HepG2 (cell line): ENCODE data around the gene HBA2. TPM values are rescaled to one million over a fixed set of nuclear protein-coding genes. Genes with fewer than 3 reads are reported as not detected.

Experiments used
- ATAC-seq: fragments of 200-7000 bp; cut with Tn5 transposase; 3 replicates; pipeline ENCODE4 v1.9.1; 2020; ENCODE audit warnings: mild to moderate bottlenecking, moderate library complexity
- BruUV-seq: library from RNA; stranded (reverse); fragments of 400-500 nt; replicated peaks from 2 replicates; lab custom pipeline; 2021; lab: Mats Ljungman, UMichigan
- CTCF ChIA-PET: fragments of 300-600 bp; formaldehyde crosslinking; extraction: SDS; loops from one replicate; lab custom pipeline; 2021; ENCODE audit warnings: low total read pairs, inconsistent platforms, low intra/inter-chr PET ratio; lab: Yijun Ruan, JAX
- POLR2A ChIA-PET: fragments of 350-600 bp; sonication (Branson Sonifier 250); formaldehyde crosslinking; loops from one replicate; lab custom pipeline; 2020; ENCODE audit warnings: antibody characterized with exemption, inconsistent platforms; lab: Yijun Ruan, JAX
- DNase-seq: peaks from one replicate; pipeline ENCODE4 v3.0.0-alpha.2; 2015; ENCODE audit warnings: low spot score
- FAIRE-seq: peaks from 3 replicates; lab custom pipeline; 2011; peaks lifted over from hg19 to GRCh38; lab: Jason Lieb, UNC
- H2AFZ ChIP-seq: one replicate; pipeline ENCODE4 v1.6.1; 2011; ENCODE audit warnings: low read length, inconsistent platforms
- H3K27ac ChIP-seq: fragments of 300-600 bp; 3 replicates; pipeline ENCODE4 v1.8.0; 2011; ENCODE audit warnings: mixed run types, mild to moderate bottlenecking, mixed read lengths, low read length, inconsistent platforms; ENCODE audit not compliant: insufficient read depth; ENCODE audit errors: extremely low read length
- H3K27me3 ChIP-seq, 2 experiments: fragments of 200-600 bp in 1 of 2; 2 replicates in 1 of 2; 3 replicates in 1 of 2; pipeline versions ENCODE4 v1.6.0 to v1.8.0; 2011; ENCODE audit warnings: low read length in 2 of 2, mild to moderate bottlenecking in 2 of 2, moderate library complexity in 2 of 2, inconsistent platforms in 1 of 2; ENCODE audit not compliant: insufficient read depth in 2 of 2, control insufficient read depth in 1 of 2
- H3K36me3 ChIP-seq, 2 experiments: fragments of 200-600 bp in 1 of 2; replicated peaks in 1 of 2; 2 replicates in 1 of 2; 3 replicates in 1 of 2; pipeline versions ENCODE4 v1.5.1 to v1.8.0; 2011; ENCODE audit warnings: low read length in 2 of 2, inconsistent platforms in 1 of 2; ENCODE audit not compliant: insufficient read depth in 2 of 2, control insufficient read depth in 1 of 2
- H3K4me1 ChIP-seq: 2 replicates; pipeline ENCODE4 v1.5.1; 2012; ENCODE audit warnings: low read length, inconsistent platforms; ENCODE audit not compliant: insufficient read depth
- H3K4me2 ChIP-seq: 2 replicates; pipeline ENCODE4 v1.6.0; 2011; ENCODE audit warnings: low read depth, low read length, inconsistent platforms
- H3K4me3 ChIP-seq, 3 experiments: fragments of 200-600 bp in 1 of 3; sonication (generic), shearing (Covaris generic) in 1 of 3; replicated peaks in 1 of 3; 2 replicates each; pipeline ENCODE4 v1.5.1; 2011 to 2016; ENCODE audit warnings: low read length in 3 of 3, inconsistent platforms in 2 of 3, low read depth in 2 of 3, mild to moderate bottlenecking in 2 of 3, control low read depth in 1 of 3, mixed read lengths in 1 of 3; ENCODE audit not compliant: insufficient read depth in 1 of 3
- H3K79me2 ChIP-seq: one replicate; pipeline ENCODE4 v1.6.1; 2011; ENCODE audit warnings: low read length, inconsistent platforms; ENCODE audit not compliant: insufficient read depth
- H3K9ac ChIP-seq: 2 replicates; pipeline ENCODE4 v1.6.0; 2011; ENCODE audit warnings: mild to moderate bottlenecking, low read depth, low read length, inconsistent platforms; ENCODE audit not compliant: insufficient read depth
- H3K9me3 ChIP-seq: 2 replicates; pipeline ENCODE4 v1.5.1; 2012; ENCODE audit warnings: mild to moderate bottlenecking, low read length
- H4K20me1 ChIP-seq: 2 replicates; pipeline ENCODE4 v1.6.0; 2011; ENCODE audit warnings: inconsistent platforms, mild to moderate bottlenecking, low read length, moderate library complexity; ENCODE audit not compliant: insufficient read depth
- BRF2 ChIP-seq: sonication (generic); formaldehyde crosslinking; IDR thresholded peaks from 2 replicates; pipeline ENCODE4 v1.8.1; 2022; ENCODE audit warnings: mild to moderate bottlenecking, missing genetic modification reagents
- NFATC3 ChIP-seq: sonication (generic); formaldehyde crosslinking; IDR thresholded peaks from 2 replicates; pipeline ENCODE4 v1.5.1; 2020; ENCODE audit warnings: mild to moderate bottlenecking, missing genetic modification reagents
- RBM39 ChIP-seq: fragments of 200-400 bp; formaldehyde crosslinking; IDR thresholded peaks from one replicate; pipeline ENCODE4 v1.6.1; 2018; ENCODE audit warnings: antibody characterized with exemption, mild to moderate bottlenecking, low read depth, low read length; ENCODE audit not compliant: poor library complexity, severe bottlenecking
- RNF219 ChIP-seq: sonication (generic); formaldehyde crosslinking; IDR thresholded peaks from 2 replicates; pipeline ENCODE4 v1.5.0; 2020; ENCODE audit warnings: mild to moderate bottlenecking, missing genetic modification reagents
- THAP8 ChIP-seq: sonication (generic); formaldehyde crosslinking; IDR thresholded peaks from 2 replicates; pipeline ENCODE4 v1.5.1; 2020; ENCODE audit warnings: missing genetic modification reagents, mild to moderate bottlenecking, borderline replicate concordance
- ZMAT5 ChIP-seq: sonication (generic); formaldehyde crosslinking; IDR thresholded peaks from 2 replicates; pipeline ENCODE4 v1.5.0; 2020; ENCODE audit warnings: mild to moderate bottlenecking, low read depth, missing genetic modification reagents, borderline replicate concordance
- ZNF138 ChIP-seq: sonication (generic); formaldehyde crosslinking; IDR thresholded peaks from 2 replicates; pipeline ENCODE4 v1.5.0; 2020; ENCODE audit warnings: mild to moderate bottlenecking, low read depth, missing genetic modification reagents
- ZNF207 ChIP-seq: fragments of 450-650 bp; IDR thresholded peaks from 2 replicates; pipeline ENCODE4 v1.6.1; 2016; ENCODE audit warnings: antibody characterized with exemption, borderline replicate concordance
- ZNF350 ChIP-seq: sonication (generic); formaldehyde crosslinking; IDR thresholded peaks from 2 replicates; pipeline ENCODE4 v1.4.0; 2020; ENCODE audit warnings: mild to moderate bottlenecking, low read depth, missing genetic modification reagents, borderline replicate concordance
- ZUFSP ChIP-seq: sonication (generic); formaldehyde crosslinking; IDR thresholded peaks from 2 replicates; pipeline ENCODE4 v1.9.0; 2021; ENCODE audit warnings: missing genetic modification reagents, mild to moderate bottlenecking, borderline replicate concordance
- WGBS: methylation state at CpG from one replicate; pipeline ENCODE4 v1.1.6; 2017; ENCODE audit warnings: low lambda C conversion rate; 5-methylcytosine and 5-hydroxymethylcytosine counted together
- in situ Hi-C: cut with HindIII; loops from 2 replicates; pipeline ENCODE4 v1.10.0; 2017; ENCODE audit warnings: low pct_unique_long_range_greater_than_20kb; ENCODE audit not compliant: extremely low pct_ligation_motif_present
- intact Hi-C: fragments of 100-400 bp; cut with micrococcal nuclease; formaldehyde crosslinking; loops from one replicate; pipeline ENCODE4 v1.10.0; 2022; ENCODE audit not compliant: unreplicated experiment
- polyA plus RNA-seq, 8 experiments: library from polyadenylated mRNA; depleted of rRNA in 3 of 8; stranded (reverse) in 7 of 8; unstranded in 1 of 8; fragments of >200 nt; fragmentation: Illumina TruSeq in 4 of 8; extraction: Trizol in 4 of 8; gene quantifications; 2 replicates each; pipeline versions ENCODE4 v1.2.1 to v1.2.3, GENCODE V29; 2011 to 2016; ENCODE audit warnings: low read depth in 4 of 8, missing spikeins in 1 of 8, mixed read lengths in 1 of 8; ENCODE audit not compliant: insufficient read depth in 1 of 8
- total RNA-seq, 5 experiments: library from RNA; depleted of rRNA; stranded (reverse); fragments of >200 nt; fragmentation: Illumina TruSeq; extraction: Trizol; gene quantifications; 2 replicates each; pipeline ENCODE4 v1.2.3, GENCODE V29; 2016; ENCODE audit warnings: low read depth in 1 of 5

Gene HBA2
- total and polyA plus RNA-seq, 2 of the 13 experiments (the other 11 are each of a cell fraction or from before 2014, with no cell fraction given): not detected

GRCh38 chr16:154217-155030 is 18.3 kb upstream of the HBA2 start:
- Histone ChIP-seq H2AFZ (no peak overlapping the region), H3K9ac (no peak overlapping the region), H3K27ac (no peak overlapping the region), H3K79me2 (no peaks in the 10 kb centered on the region), H3K36me3 (no peaks in the 10 kb centered on the region), H3K4me3 (no peak overlapping the region), H3K27me3 (peaks cover 4 to 40% of the 10 kb centered on the region in 2 experiments), H3K4me1 (no peaks in the 10 kb centered on the region), H3K9me3 (no peaks in the 10 kb centered on the region), H4K20me1 (no peaks in the 10 kb centered on the region), H3K4me2 (no peak overlapping the region)
- ChIA-PET POLR2A (no interaction called here), CTCF (no interaction called here)
- no peak for ATAC-seq
- 65% methylated on average over 50 of the region's 59 CpGs for WGBS
- in situ Hi-C loops: no loop called here
- FAIRE-seq: no peak
- BruUV-seq: no TSS peak
- no peak for DNase-seq
- no peak for TF ChIP-seq BRF2 (CRISPR knock-in tag)
- TF ChIP-seq NFATC3 (CRISPR knock-in tag): no peak
- TF ChIP-seq RBM39: no peak
- TF ChIP-seq ZNF138 (CRISPR knock-in tag): no peak
- TF ChIP-seq THAP8 (CRISPR knock-in tag): no peak
- no peak for TF ChIP-seq ZMAT5
- no peak for TF ChIP-seq ZUFSP (CRISPR knock-in tag)
- no peak for TF ChIP-seq ZNF207
- no peak for TF ChIP-seq RNF219
- no peak for TF ChIP-seq ZNF350 (CRISPR knock-in tag)
- intact Hi-C loops: no loop called here
